NCI-H2029 treated with DMSO at 0.1 percent for 48 hours (cell line): ENCODE results near the gene FBRS.
"Not testable (repeated sequence)": the region's sequence is repeated elsewhere in the genome, so short reads cannot be mapped to it uniquely, and the experiment has no call there.

Experiments used
- DNase-seq: peaks from one replicate; lab custom pipeline; 2025; lab: John Stamatoyannopoulos, UW

Gene FBRS

GRCh38 chr16:30657866-30658730, at the start of gene FBRS:
Gene FBRS (plus strand): TSS chr16:30658431. CDS start chr16:30659519, 1,088 bp downstream.
- DNase-seq = peak; percentile 98

GRCh38 chr16:30609002-30609925, 49.0 kb upstream of the FBRS start:
- DNase-seq = no peak

GRCh38 chr16:30609926-30610839, 48.0 kb upstream of the FBRS start, which contains the start of gene ZNF689:
Gene ZNF689 (minus strand): TSS chr16:30610389. CDS start chr16:30610041, 348 bp downstream.
- DNase-seq = peak; percentile 88

GRCh38 chr16:30615358-30616091, 42.7 kb upstream of the FBRS start:
- DNase-seq = no peak

- DNase-seq = no peak
These were observed 39.0 kb upstream of the FBRS start for GRCh38 chr16:30619202-30619601.

- no peak for DNase-seq
These were observed 38.6 kb upstream of the FBRS start for GRCh38 chr16:30619638-30620037.

GRCh38 chr16:30620169-30620568, 38.1 kb upstream of the FBRS start:
- no peak for DNase-seq

- DNase-seq = no peak
These were observed 36.5 kb upstream of the FBRS start for GRCh38 chr16:30621765-30622164.

- no peak for DNase-seq
These were observed 35.7 kb upstream of the FBRS start for GRCh38 chr16:30622455-30623032.

GRCh38 chr16:30623536-30624283, 34.5 kb upstream of the FBRS start:
- no peak for DNase-seq

GRCh38 chr16:30626236-30626635, 32.0 kb upstream of the FBRS start:
- no peak for DNase-seq

GRCh38 chr16:30628628-30629540, 29.3 kb upstream of the FBRS start:
- peak; percentile 62 for DNase-seq

- not testable (repeated sequence) for DNase-seq
These were observed 25.8 kb upstream of the FBRS start for GRCh38 chr16:30632454-30632853.

GRCh38 chr16:30633526-30633925, 24.7 kb upstream of the FBRS start:
- no peak for DNase-seq

GRCh38 chr16:30636599-30636998, 21.6 kb upstream of the FBRS start:
- DNase-seq = no peak

GRCh38 chr16:30637139-30637538, 21.1 kb upstream of the FBRS start:
- DNase-seq = not testable (repeated sequence)

GRCh38 chr16:30637944-30638343, 20.3 kb upstream of the FBRS start:
- no peak for DNase-seq

- no peak for DNase-seq
These were observed 16.8 kb upstream of the FBRS start for GRCh38 chr16:30641378-30641982.
